Melanocyte of skin (primary cell): Measurements from ENCODE around the gene SEPTIN12. TPM values are rescaled to one million over a fixed set of nuclear protein-coding genes. Genes with fewer than 3 reads are reported as not detected.

Experiments used
- small RNA-seq, 2 donors: library from RNA; depleted of rRNA; stranded (forward); fragments of <200 nt; gene quantifications; one replicate each; pipeline ENCODE3, GENCODE V24; 2012
- total RNA-seq, 2 donors: library from RNA; depleted of rRNA; stranded (reverse); fragments of >200 nt; gene quantifications; 2 replicates each; pipeline ENCODE4 v1.2.3, GENCODE V29; 2012

Gene SEPTIN12, protein sequence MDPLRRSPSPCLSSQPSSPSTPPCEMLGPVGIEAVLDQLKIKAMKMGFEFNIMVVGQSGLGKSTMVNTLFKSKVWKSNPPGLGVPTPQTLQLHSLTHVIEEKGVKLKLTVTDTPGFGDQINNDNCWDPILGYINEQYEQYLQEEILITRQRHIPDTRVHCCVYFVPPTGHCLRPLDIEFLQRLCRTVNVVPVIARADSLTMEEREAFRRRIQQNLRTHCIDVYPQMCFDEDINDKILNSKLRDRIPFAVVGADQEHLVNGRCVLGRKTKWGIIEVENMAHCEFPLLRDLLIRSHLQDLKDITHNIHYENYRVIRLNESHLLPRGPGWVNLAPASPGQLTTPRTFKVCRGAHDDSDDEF
- not detected for total RNA-seq

GRCh38 chr16:4787627-4788482, at the start of gene SEPTIN12:
Gene SEPTIN12 (minus strand): TSS chr16:4788345. CDS start chr16:4787645, 700 bp downstream.

GRCh38 chr16:4801962-4802658, 14.0 kb upstream of the SEPTIN12 start, which contains the start of gene ROGDI:
Gene ROGDI (minus strand): TSS chr16:4802633. CDS start chr16:4802571, 62 bp downstream.

GRCh38 chr16:4795181-4795827, 7.2 kb upstream of the SEPTIN12 start, which contains the start of gene SMIM22:
Gene SMIM22 (plus strand): TSS chr16:4795369. CDS start chr16:4795735, 366 bp downstream.

DNA sequence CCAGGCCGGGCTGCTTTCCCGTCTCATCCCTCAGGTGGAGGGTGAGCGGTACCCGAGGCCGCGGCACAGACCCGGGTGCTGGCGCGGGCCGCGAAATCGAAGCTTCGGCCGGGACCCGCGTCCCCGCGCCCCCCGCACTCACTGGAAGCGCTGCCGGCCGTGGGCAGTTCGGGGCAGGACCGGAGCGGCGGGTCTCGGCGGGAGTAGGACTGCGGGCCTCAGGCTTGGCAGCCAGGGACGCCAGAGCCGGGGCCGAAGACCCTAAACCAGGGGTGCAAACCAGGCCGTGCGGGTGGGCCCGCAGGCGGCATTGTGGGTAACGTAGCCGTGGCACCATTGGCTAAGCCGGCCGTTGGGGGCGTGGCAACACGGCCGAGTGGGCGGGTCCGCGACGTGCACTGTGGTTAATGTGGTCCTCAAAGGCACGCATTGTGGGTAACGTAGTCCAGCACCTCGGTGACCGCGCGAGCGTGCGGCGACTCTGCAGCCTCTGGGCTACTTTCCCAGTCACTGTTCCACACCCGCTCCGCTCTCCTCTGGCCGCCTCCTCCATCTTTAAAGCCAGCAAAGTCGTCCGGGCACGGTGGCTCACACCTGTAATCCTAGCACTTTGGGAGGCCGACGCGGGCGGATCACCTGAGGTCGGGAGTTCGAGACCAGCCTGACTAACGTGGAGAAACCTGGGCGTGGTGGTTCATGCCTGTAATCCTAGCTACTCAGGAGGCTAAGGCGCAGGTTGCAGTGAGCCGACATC, 21.1 kb downstream of the SEPTIN12 start, which contains the start of gene ZNF500:
ZNF500 (minus strand) TSS at position 288 of the 754 bp plus-strand sequence. CDS start 1,184 bp downstream, outside the sequence.

GRCh38 chr16:4734063-4734729, 53.9 kb downstream of the SEPTIN12 start, which contains the start of the genes ANKS3 and DNAAF8:
Gene ANKS3 (minus strand): TSS chr16:4734271. CDS start chr16:4730149, 4,122 bp downstream.
Gene DNAAF8 (plus strand): TSS chr16:4734537. CDS start chr16:4736515, 1,978 bp downstream.

Small RNA genes within 50 kb of the gene (small RNA-seq; reads per million reads assigned to genes)
- gene RF00017, result 0 reads per million in 2 donors

Other genes starting within 250 kb of the SEPTIN12 start
- 10 to 100 TPM in 1 of 2 donors, 1 to 10 TPM in 1; 8.7 to 14.1 TPM for gene CDIP1, start 249.6 kb downstream of the SEPTIN12 start, total RNA-seq
- not detected for gene C16orf96, start 232.0 kb downstream of the SEPTIN12 start, total RNA-seq
- 10 to 100 TPM in 1 of 2 donors, 1 to 10 TPM in 1; 6.5 to 13.0 TPM for gene UBALD1, start 173.5 kb downstream of the SEPTIN12 start, total RNA-seq
- gene MGRN1, start 163.5 kb downstream of the SEPTIN12 start, total RNA-seq, result 10 to 100 TPM; 49.0 to 76.4 TPM
- gene NUDT16L1, start 94.8 kb downstream of the SEPTIN12 start, total RNA-seq, result 10 to 100 TPM; 21.3 TPM
- gene ANKS3, start 54.1 kb downstream of the SEPTIN12 start, total RNA-seq, result 10 to 100 TPM; 12.7 to 14.5 TPM
- under 1 TPM; under 0.01 to 0.33 TPM for gene DNAAF8, start 53.8 kb downstream of the SEPTIN12 start, total RNA-seq
- gene ZNF500, start 21.2 kb downstream of the SEPTIN12 start, total RNA-seq, result 10 to 100 TPM; 11.3 to 11.4 TPM
- not detected for gene SMIM22, start 7.0 kb upstream of the SEPTIN12 start, total RNA-seq
- gene ROGDI, start 14.3 kb upstream of the SEPTIN12 start, total RNA-seq, result 10 to 100 TPM; 12.7 to 17.3 TPM
- 10 to 100 TPM; 39.6 to 48.6 TPM for gene GLYR1, start 58.9 kb upstream of the SEPTIN12 start, total RNA-seq
- gene UBN1, start 59.1 kb upstream of the SEPTIN12 start, total RNA-seq, result 10 to 100 TPM; 26.6 to 29.9 TPM
- under 1 TPM; under 0.01 to 0.33 TPM for gene PPL, start 148.8 kb upstream of the SEPTIN12 start, total RNA-seq
- gene SEC14L5, start 170.0 kb upstream of the SEPTIN12 start, total RNA-seq, result under 1 TPM in 1 of 2 donors, not detected in 1; 0.34 TPM
- gene NAGPA, start 245.6 kb upstream of the SEPTIN12 start, total RNA-seq, result 10 to 100 TPM; 23.3 to 35.8 TPM